Hematopoietic multipotent progenitor cell treated with erythropoietin and hydrocortisone succinate and interleukin-3 and kit ligand, for 8 days (in vitro differentiated cells): ENCODE data around the gene GPC5.

Experiments used
- DNase-seq: peaks from one replicate; pipeline ENCODE4 v3.0.0-alpha.2; 2015

Gene GPC5

DNA sequence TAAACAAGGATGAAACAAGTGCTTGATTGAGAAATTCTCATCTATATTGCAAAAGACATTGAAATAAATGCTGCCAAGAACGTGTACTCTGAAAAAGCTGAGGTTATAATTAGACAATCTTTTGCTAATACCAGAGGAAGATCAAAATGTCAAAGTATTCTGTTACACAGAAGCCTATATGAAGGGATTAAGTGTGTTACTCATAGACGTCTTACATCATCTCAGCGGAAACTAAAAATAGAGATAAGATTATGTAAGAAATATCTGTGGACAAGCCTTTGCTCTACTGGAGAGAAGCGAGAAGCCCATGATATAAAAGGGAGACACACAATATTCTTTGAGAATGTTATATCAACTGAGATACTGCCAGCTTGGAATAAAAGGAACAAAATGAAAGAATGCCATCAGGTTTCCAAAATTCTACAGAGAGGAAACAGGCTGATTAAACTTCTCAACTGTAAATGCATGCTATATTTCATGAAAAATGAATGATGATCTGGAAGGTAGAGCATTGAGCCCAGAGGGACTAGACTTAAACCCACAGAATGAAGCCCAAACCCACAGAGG is 699.0 kb downstream of the GPC5 start:
- DNase-seq, result no peak

DNA sequence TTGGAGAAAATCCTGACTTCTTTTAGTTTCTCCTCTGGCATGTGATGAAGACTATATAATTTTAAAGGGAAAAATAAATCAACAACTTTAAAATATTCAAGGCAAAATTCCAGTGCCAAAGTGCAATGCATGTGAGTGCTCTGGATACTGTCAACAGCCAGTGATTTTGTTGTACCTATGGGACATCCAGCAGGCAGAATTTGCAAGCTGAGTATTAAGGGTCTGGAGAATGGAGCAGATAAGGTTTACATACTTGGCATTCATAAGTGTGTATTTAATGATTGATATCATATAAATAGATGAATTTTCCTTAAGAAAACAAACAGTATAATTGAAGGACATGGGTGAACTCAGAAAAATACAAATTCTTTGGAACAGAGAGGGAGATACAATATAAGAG is 703.4 kb downstream of the GPC5 start:
- no peak for DNase-seq

DNA sequence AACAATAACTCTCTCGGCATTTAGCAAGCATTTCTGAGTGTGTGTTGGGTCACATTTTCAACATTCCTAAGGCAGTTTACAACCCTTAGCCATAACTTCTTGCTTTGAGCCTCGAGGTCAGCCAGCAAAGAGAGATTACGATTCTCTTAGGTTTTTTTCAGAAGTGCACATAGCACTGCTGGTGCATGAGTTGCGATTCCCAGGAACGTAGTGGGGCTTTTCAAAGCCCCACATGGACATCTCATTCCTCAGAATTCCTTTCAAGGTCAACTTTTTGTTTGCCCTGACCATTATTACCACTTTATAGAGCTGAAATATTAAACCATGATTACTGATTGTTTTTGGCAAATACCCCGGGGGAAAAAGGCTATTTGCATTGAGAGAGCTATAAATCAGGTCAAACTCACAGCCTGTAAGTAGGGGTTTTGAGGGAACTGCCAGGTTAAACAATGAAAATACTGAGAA is 705.3 kb downstream of the GPC5 start:
- no peak for DNase-seq

DNA sequence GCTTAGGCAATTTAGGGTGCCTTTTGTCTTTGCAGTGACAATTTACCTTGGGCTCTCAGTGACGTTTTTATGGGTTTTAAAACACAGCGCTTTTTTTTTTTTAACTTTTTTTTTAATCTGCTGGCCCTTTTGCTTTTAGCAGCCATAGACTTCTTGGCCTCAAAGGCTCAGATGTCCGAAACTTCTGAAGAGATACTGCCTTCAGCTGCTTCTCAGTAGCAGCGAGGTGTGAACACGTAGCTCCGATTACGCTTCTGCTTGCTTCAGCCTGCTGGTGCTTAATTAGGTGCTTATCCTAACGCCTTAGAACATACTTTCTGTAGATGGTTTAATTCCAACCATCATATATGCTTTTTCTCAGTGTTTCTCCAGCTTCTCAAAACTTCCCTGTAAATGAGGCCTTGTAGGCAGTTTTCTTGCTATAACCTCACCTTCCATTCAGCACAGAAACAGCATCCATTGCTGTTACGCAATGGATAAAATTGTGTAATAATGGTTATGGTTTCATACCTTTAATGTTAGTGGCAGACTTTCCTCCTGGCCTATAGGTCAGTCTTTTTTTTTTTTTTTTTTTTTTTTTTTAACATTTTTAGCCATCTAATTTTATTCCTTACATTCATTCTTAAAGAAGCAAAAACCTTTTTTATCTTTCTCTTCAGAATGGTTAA is 723.9 kb downstream of the GPC5 start:
- DNase-seq, result no peak

DNA sequence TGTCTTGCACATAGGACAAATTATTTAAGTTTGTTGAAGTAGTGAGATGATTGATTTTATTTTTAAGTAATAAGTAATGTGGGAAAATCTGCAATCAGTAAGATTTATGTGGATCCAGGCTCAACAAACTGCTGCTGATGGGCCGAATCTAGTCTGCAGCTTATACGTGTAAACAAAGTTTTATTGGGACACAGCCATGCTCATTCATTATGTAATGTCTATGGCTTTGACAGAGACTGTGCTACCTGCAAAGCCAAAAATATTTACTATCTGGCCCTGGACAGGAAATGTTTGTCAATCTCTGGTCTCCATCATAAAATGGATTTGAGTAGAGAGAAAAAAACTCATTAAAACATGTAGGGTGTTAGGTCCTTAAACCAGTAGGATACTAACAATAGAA is 728.0 kb downstream of the GPC5 start:
- DNase-seq, result no peak

DNA sequence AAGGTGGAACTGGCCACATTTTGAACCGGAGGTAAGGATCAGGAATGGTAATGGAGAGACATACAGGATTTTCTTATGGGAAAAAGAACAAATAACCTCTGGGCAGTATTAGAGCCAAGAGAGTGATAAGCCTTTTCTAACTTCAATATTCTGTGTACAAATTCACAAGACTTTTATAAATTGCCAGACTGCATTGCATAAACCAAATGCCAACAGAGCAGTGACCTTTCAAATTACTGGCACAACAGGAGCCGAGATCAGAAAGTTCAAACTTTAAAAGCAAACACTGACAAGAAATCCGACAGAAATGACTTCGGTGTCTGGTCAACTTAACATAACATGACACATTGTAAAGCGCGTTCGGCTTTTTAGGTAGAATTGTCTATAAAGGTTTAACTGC is 737.1 kb downstream of the GPC5 start:
- no peak for DNase-seq

DNA sequence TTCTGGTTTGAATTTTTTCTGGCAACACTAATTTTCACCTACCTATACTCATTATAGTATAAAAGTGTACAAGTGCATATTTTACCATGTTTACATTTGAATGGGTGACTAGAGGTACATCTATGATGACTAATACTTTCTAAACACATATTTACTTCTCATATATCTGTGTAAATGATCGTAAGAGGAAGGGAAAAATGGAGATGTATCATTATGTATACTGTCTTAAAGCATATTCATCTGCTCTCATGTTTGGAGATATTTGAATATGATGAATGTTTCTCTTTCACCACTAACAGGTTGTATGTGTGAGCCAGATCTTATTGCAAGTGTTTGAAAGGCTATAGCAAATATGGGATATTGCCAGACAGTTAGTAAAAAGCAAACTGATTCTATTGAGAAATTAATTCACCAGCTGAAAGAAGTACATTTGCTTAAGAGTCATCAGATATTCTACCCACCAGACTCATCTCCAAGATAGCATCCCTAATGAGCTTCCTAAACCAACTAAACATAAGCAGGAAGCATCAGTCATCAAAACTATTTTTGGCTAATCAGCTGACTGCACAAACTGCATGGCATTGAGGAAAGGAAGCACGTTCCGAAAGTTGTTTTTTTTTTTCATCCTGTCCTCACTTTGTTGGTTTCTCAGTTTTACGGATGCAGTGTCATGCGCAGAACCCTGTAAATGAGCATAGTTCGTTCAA is 738.2 kb downstream of the GPC5 start:
- DNase-seq, result no peak

DNA sequence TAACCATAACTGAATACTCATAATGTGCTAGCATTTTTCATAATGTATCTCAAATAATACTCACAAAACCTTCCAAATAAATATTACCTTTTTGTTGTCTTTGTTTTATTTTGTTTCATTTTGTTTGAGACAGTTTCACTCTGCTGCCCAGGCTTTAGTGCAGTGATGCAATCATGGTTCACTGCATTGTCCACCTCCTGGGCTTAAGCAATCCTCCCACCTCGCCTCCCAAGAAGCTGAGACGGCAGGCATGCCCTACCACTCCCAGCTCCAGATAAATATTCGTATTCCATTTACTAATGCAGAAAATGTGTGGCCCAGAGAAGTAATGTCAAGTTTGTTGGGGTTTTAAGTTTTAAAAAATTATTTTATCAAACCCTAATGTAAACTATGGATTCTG is 739.1 kb downstream of the GPC5 start:
- no peak for DNase-seq

DNA sequence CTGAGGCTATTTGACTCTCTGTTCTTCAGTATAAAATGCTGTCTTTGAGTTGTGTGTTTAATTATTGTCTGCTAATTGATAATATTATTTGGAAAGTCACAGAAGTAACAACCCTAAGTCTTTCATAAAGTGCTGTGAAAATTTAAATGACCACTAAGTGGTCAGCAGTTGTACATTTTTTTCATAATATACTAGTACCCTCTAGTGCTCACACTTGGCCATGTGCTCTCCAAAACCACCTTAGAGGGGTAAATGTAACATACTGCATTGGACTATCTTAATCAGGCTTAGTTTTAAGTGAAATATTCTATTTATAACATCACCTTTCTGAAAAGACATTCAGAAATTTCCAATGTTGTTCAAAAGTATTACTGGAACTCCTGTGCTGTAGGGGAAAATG is 745.3 kb downstream of the GPC5 start:
- no peak for DNase-seq

DNA sequence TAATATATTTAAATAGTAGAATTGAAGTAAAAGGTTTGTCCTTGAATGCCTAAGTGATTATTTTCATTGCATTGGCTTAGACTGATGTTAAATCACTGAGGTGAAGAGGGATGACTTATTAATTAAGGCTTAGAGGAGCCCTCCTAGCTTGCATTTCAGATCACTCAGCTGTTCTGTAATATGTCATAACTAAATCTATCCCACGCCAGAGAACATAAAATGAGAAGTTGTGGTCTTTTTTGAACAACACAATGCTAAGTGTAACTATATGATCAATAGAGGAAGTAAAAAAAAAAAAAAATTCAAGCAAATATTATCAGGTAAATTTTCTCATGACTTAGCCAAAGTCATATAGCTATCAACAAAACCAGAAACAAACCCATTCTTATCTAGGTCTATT is 752.2 kb downstream of the GPC5 start:
- DNase-seq, result no peak

DNA sequence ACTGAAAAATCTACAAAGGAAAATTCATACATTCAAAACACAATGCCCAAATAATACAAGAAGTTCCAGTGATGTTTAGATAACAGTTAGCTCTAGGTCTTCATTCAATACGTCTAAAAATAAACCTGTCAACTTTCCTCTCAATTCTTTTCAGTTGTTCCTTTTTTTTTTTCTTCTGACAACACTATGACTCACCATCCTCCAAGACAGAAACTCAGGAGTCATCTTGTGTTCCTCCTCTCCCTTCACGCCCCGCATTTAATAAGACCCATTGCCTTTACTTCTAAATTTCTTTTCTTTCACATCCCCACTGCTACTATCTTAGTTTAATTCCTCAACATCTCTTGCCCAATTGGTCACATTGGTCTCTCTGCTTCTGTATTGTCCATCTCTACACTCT is 759.9 kb downstream of the GPC5 start:
- peak; percentile 23 for DNase-seq

DNA sequence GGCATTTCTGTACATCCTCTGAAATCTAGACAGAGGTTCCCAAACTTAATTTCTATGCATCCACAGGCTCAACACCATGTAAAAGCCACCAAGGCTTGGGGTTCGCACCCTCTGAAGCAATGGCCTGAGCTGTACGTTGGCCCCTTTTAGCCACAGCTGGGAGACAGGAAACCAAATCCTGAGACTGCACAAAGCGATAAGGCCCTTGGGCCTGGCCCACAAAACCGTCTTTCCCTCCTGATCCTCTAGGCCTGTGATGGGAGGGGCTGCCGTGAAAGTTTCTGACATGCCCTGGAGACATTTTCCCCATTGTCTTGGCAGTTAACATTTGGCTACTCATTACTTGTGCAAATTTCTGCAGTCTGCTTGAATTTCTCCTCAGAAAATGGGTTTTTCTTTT is 766.4 kb downstream of the GPC5 start:
- DNase-seq, result peak; percentile 72

DNA sequence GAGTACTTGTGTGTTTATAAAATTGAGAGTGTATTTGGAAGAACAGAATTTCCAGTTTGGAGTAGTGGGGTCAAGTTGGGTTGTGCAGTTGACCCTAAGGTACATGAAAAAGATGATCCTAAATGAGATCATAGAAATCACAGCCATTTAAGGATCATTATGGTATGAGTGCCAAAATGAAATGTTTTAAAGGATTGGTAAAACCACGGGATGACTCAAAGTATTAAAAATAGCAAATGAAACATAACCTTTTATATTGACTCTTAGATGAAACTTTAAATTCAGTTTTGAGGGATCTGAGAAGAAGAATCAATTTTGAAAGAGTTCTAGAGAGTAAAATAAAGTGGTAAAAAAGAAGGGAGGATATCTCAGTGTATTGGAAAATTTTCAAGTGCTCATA is 773.8 kb downstream of the GPC5 start:
- no peak for DNase-seq

DNA sequence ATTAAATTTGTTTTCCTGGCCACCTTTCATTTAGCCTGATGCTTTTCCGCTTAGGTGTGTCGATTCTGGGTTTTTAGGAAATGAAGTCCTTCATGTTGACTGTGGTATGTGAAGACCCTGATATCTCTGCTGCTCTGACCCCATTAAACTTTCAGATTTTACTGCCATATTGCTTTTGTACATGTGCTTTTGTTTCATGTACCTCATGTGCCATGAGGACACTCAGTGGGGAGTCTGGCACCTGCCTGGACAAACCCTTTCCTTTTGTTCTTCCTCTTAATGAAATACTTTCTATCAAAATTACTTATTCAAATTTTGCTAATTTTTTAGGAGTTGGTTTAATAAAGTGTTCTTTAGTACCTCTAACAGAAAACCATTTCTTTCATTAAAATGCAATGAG is 774.8 kb downstream of the GPC5 start:
- no peak for DNase-seq

DNA sequence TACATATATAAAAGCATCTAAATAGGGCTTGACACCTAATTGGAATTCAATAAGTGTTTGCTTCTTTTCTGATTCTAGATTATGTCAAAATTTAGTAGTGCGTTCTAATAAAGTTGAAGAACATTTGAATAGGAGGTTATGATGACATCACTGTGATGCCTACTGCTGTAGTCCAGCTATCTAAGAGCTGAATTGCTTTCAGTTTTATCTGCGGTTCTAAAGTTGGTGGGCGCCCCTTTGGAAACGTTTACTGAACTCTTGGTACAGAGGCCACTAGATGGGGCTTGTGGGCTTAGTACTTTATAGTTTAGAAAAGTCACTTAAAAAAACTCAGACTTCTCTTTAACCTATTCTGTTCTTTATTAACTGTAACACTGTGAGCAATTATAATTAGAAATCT is 776.9 kb downstream of the GPC5 start:
- peak; percentile 55 for DNase-seq

DNA sequence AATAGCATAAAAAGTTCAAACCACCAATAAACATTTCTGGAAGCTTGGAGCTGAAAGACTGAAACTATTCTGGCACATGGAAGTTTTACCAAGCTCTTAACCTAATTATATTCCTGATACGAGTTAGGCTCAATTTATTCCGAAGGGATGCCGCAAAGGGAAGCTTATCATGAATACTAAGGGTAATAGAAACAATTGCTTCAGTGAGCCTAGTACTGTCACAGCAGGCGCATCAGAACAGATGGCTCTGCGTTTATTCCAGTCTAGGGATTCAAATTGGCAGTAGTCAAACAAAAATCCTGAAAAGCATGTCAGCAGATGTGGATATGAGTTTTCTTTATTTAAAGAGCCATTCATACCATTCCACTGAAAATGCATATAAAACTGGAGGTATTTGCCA is 779.5 kb downstream of the GPC5 start:
- DNase-seq, result no peak

DNA sequence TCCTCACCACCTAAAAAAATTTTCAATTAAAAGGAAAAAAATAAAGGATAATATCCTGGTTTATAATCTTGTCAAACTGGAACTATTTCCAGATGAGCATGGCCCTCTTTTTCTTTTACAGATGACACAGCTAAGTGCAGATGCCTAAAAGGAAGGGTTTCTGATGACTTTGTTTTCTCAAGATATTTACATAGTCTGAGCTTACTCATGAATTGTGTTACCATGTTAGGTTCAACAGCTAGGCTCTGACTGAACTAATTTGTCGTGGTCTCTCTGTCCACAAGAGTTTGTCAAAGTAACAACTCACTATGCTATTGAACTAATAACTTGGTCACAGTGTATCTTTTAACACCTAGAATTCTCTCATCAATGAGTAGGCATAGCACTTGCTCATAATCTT is 780.8 kb downstream of the GPC5 start:
- no peak for DNase-seq

DNA sequence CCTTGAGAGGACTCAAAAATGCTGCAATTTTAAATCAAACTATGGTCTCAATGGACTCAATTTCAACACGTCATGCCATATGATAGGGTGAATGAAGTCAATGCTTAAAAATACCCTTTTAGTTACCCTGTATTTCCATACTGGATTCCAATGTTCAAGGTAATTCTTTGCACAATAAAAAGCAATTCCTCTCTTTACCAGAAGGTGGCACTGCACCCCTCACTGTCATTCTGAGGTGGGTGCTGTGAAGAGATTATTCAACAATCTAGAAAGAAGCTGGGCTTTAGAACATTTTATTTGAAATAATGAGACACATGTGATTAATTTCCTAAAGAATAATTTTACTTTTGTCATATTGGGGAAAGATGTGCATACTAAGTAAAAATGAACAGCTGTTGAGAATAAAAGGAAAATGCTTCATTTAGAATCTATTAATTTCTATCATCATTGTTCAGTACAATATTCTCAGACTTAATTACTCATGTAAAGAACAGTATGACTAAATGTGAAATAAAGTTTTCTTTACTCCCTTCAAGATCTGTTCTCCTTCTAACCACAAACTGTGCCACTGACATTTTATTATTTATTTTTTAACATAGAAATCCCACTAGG is 789.1 kb downstream of the GPC5 start:
- peak; percentile 63 for DNase-seq

DNA sequence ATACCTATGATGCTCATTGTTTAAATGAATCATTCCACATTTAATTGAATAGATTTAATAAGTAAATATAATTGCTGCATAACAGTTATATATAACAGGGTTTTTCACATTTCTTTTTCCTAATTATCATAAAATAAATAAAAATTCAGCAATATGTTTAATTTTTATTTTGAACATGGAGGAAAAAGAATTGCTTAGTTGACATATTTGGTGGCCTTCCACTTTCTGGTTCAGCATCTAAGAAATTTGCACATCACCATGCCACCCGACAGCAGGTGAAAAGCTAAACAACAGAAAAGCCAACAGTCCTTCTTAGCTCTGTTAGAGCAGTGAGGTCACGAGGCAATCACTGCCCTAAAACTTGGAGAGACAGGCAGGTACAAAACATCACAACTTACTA is 790.2 kb downstream of the GPC5 start:
- no peak for DNase-seq

DNA sequence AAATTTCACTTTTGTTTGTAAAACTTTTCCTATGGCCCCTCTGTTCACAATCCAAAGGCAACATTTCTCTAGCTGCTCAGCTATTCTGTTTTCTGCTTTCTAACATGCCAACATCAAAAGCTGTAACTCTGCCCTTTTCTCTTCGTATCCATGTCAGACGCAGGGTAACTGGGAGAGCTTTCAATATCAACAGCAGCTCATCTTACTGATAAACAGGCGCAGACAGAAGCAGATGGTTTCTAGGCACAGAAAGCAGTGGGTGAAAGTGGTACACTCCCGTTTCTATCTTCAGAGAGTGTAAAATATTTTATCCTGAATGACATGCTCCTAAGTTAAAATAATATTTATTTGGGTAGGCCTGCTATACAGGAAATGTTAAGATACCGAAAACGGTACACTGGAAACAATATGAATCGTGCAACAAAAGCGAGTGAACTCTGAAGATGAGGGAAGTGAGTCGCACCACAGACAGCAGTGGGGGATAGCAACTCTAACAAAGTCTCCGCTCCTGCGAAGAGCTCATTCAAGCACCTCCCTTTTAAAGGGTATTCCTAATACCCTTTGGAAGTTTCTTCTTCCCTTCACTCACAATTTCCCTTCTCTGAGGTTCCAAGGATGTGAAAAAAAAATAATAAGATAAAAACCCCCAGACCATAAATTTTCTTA is 798.3 kb downstream of the GPC5 start:
- DNase-seq, result no peak

DNA sequence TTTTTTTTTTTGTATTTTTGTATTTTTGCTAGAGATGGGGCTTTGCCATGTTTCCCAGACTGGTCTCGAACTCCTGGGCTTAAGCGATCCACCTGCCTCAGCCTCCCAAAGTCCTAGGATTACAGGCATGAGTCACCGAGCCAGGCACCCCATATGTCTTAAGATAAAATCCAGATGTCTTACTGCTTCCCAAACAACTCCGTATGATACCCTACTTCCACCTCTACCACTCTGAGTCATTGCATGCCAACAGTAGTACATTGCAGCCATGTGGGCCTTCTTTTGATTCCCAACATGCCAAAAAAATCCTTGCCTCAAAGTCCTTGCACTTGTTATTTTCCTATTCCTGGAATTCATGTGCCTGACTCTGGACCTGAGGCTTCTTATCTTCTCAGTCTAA is 799.2 kb downstream of the GPC5 start:
- no peak for DNase-seq

DNA sequence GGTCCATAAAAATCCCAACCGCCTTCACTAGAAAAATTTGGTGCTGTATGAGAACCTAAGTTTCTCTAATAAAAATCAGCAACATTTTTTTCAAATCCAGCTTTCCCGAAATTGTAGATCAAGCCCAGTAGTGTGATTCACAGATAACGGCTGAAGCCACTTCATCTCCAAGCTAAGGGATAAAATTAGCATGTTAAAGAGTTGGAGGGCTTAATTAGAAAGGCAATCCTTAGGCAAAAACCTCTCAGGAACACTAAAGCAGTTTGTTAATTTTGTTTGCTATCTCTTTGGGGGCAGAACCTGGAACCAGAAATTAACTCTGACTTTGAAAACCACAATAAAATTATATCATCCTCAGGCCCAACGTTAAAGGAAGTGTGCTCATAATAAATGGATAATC is 820.2 kb downstream of the GPC5 start:
- no peak for DNase-seq

DNA sequence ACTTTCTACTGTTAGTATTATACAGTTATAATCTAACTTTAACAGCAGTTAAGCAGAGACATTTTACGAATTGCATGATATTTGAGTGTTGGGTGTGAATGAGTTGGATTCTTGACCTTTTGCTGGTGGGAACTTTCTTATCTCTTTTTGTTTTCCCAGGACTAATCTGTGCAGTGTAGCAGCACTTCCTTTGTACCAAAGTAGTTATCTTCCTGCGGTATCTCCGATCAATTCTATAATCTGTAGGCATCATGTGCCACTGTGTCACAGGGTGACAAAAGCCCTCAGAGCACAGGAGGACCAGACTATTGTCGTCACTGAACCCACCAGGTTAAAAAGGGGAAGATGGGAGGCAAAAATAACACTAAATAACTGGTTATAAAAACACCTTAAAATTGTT is 823.5 kb downstream of the GPC5 start:
- no peak for DNase-seq
